Stomach (tissue), 9 donors: ENCODE measurements around the gene GMDS. TPM values are rescaled to one million over a fixed set of nuclear protein-coding genes. Genes with fewer than 3 reads are reported as not detected.

Source experiments
- DNase-seq, 2 donors: peaks; one replicate each; pipeline versions ENCODE4 v3.0.0 to v3.0.0-alpha.2; 2013 to 2019
- H3K27ac ChIP-seq, 5 donors: fragments of 200-600 bp in 4 of 5; sonication (generic) in 4 of 5; one replicate each; pipeline ENCODE4 v1.5.1; 2013 to 2019; ENCODE audit warnings: mild to moderate bottlenecking in 1 of 5, moderate library complexity in 1 of 5
- H3K27me3 ChIP-seq, 3 donors: fragments of 200-600 bp; sonication (generic); one replicate each; pipeline ENCODE4 v1.5.1; 2017 to 2019; ENCODE audit warnings: mixed run types in 1 of 3
- H3K36me3 ChIP-seq, 4 donors: fragments of 200-600 bp; sonication (generic); 1 replicate in 3 of 4; 2 replicates in 1 of 4; pipeline ENCODE4 v1.5.1; 2016 to 2019
- H3K4me1 ChIP-seq, 4 donors: fragments of 200-600 bp; sonication (generic); one replicate each; pipeline ENCODE4 v1.5.1; 2016 to 2019
- H3K4me3 ChIP-seq, 4 donors: fragments of 200-600 bp; sonication (generic) in 3 of 4; one replicate each; pipeline ENCODE4 v1.5.1; 2016 to 2019; ENCODE audit warnings: mild to moderate bottlenecking in 1 of 4
- H3K9me3 ChIP-seq, 4 donors: fragments of 200-600 bp; sonication (generic); one replicate each; pipeline ENCODE4 v1.5.1; 2016 to 2019
- CTCF ChIP-seq, 7 experiments: fragments of 450-650 bp in 4 of 7; fragments of 200-600 bp in 3 of 7; sonication (generic) in 3 of 7; IDR thresholded peaks; one replicate each; pipeline ENCODE4 v1.5.1; 2016 to 2019; ENCODE audit warnings: antibody characterized with exemption in 7 of 7, control low read depth in 2 of 7, mild to moderate bottlenecking in 1 of 7
- EP300 ChIP-seq: sonication (generic); formaldehyde crosslinking; IDR thresholded peaks from one replicate; pipeline ENCODE4 v1.6.1; 2017; ENCODE audit warnings: antibody characterized with exemption
- POLR2A ChIP-seq, 4 donors: fragments of 450-650 bp; IDR thresholded peaks; one replicate each; pipeline ENCODE4 v1.6.1; 2016; ENCODE audit warnings: antibody characterized with exemption in 4 of 4, control low read depth in 2 of 4, mild to moderate bottlenecking in 1 of 4, moderate library complexity in 1 of 4
- POLR2AphosphoS5 ChIP-seq, 3 donors: sonication (generic); formaldehyde crosslinking; IDR thresholded peaks; one replicate each; pipeline ENCODE4 v1.6.1; 2016; ENCODE audit warnings: antibody characterized with exemption in 3 of 3
- WGBS, 5 donors: extraction: QIAGEN DNeasy Blood & Tissue Kit in 3 of 5; methylation state at CpG; one replicate each; pipeline versions ENCODE4 v1.1.5 to v1.1.7; 2013 to 2018; 5-methylcytosine and 5-hydroxymethylcytosine counted together
- intact Hi-C: fragments of 100-400 bp; cut with DNase I; formaldehyde crosslinking; loops from one replicate; pipeline ENCODE4 v1.15.1; 2023; ENCODE audit warnings: low total_unique reads
- polyA plus RNA-seq, 3 donors: library from polyadenylated mRNA; stranded (reverse); fragments of 200-250 nt; gene quantifications; one replicate each; pipeline ENCODE4 v1.2.3, GENCODE V29; 2013
- total RNA-seq, 5 donors: library from RNA; depleted of rRNA; stranded (reverse); fragments of >200 nt; gene quantifications; one replicate each; pipeline versions ENCODE4 v1.1.0 to v1.2.3, GENCODE V29; 2014 to 2016
- donor health status: healthy with polysubstance abuse.
- donor health status: Bipolar disorder and iron deficiency.
- donor health status: healthy.

Gene GMDS
- total and polyA plus RNA-seq, 8 donors = 83.7 to 262 (median 121) TPM

- Histone ChIP-seq H3K9me3 (no peaks in the 10 kb centered on the region), H3K27ac (no peak overlapping the region), H3K27me3 (no peaks in the 10 kb centered on the region), H3K4me3 (no peak overlapping the region), H3K36me3 (no peaks in the 10 kb centered on the region), H3K4me1 (peaks cover 0 to 18% (median 15%) of the 10 kb centered on the region in 4 donors)
- WGBS, 5 donors = 65 to 81% (median 70%) methylated on average over 13 of the region's 13 CpGs
- DNase-seq = no peak
- TF ChIP-seq POLR2A (IDR thresholded peaks at IDR 0.05) (no peak), POLR2AphosphoS5 (IDR thresholded peaks at IDR 0.05) (no peak), CTCF (IDR thresholded peaks at IDR 0.05) (no peak), EP300 (no peak)
- intact Hi-C loops = loop anchor here (10.0 kb wide), 1 partner anchor 138 kb away; no protein-coding TSS in a partner anchor
Observed at GRCh38 chr6:2216794-2217383, 28.5 kb downstream of the GMDS start.

- TF ChIP-seq CTCF (IDR thresholded peaks at IDR 0.05) = no peak
- no peak for TF ChIP-seq EP300
- no peak for TF ChIP-seq POLR2AphosphoS5 (IDR thresholded peaks at IDR 0.05)
- TF ChIP-seq POLR2A (IDR thresholded peaks at IDR 0.05) = no peak
- H3K36me3 ChIP-seq = no peaks in the 10 kb centered on the region
- 65 to 84% (median 75%) methylated on average over 3 of the region's 3 CpGs for WGBS, 5 donors
- peaks cover 0 to 14% (median 7%) of the 10 kb centered on the region in 4 donors for H3K4me1 ChIP-seq
- DNase-seq = no peak
- no peaks in the 10 kb centered on the region for H3K9me3 ChIP-seq
- no peak overlapping the region for H3K4me3 ChIP-seq
- no peaks in the 10 kb centered on the region for H3K27me3 ChIP-seq
- intact Hi-C loops = loop anchor here (10.0 kb wide), 1 partner anchor 139 kb away; no protein-coding TSS in a partner anchor
- H3K27ac ChIP-seq = no peak overlapping the region
Observed at GRCh38 chr6:2215342-2215741, 30.1 kb downstream of the GMDS start.

GRCh38 chr6:2213086-2213485 lies 32.3 kb downstream of the GMDS start:
- TF ChIP-seq POLR2AphosphoS5 (IDR thresholded peaks at IDR 0.05) (no peak), POLR2A (IDR thresholded peaks at IDR 0.05) (no peak), CTCF (IDR thresholded peaks at IDR 0.05) (no peak), EP300 (no peak)
- Histone ChIP-seq H3K9me3 (no peaks in the 10 kb centered on the region), H3K4me3 (no peak overlapping the region), H3K4me1 (peaks cover 0 to 21% (median 12%) of the 10 kb centered on the region in 4 donors), H3K36me3 (no peaks in the 10 kb centered on the region), H3K27ac (no peak overlapping the region), H3K27me3 (no peaks in the 10 kb centered on the region)
- intact Hi-C loops = loop anchor here (10.0 kb wide), 1 partner anchor 142 kb away; no protein-coding TSS in a partner anchor
- WGBS, 5 donors = 74 to 94% (median 82%) methylated on average over 2 of the region's 2 CpGs
- DNase-seq = no peak

GRCh38 chr6:2209226-2209809 lies 36.1 kb downstream of the GMDS start:
- peaks cover 0 to 17% (median 5%) of the 10 kb centered on the region in 4 donors for H3K4me1 ChIP-seq
- H3K27me3 ChIP-seq = no peaks in the 10 kb centered on the region
- no peaks in the 10 kb centered on the region for H3K36me3 ChIP-seq
- H3K27ac ChIP-seq = no peak overlapping the region
- H3K4me3 ChIP-seq = no peak overlapping the region
- TF ChIP-seq EP300 (no peak), CTCF (IDR thresholded peaks at IDR 0.05) (peak in 5 of 7 experiments; percentile 20 to 82 (median 52)), POLR2A (IDR thresholded peaks at IDR 0.05) (no peak), POLR2AphosphoS5 (IDR thresholded peaks at IDR 0.05) (peak in 1 of 3 donors; percentile 58)
- DNase-seq = peak; percentile 70 to 76
- no peaks in the 10 kb centered on the region for H3K9me3 ChIP-seq
- WGBS, 5 donors = 34 to 61% (median 45%) methylated on average over 6 of the region's 6 CpGs
- intact Hi-C loops = no loop called here
